Mononuclear cell (primary cell): ENCODE measurements around the gene SUPT20HL2. TPM values are rescaled to one million over a fixed set of nuclear protein-coding genes. Genes with fewer than 3 reads are reported as not detected.

Experiments
- H3K27me3 ChIP-seq: 2 replicates; pipeline ENCODE4 v1.6.0; 2011; ENCODE audit warnings: low read length, control low read depth; ENCODE audit not compliant: insufficient read depth
- H3K4me1 ChIP-seq: 2 replicates; pipeline ENCODE4 v1.5.1; 2011; ENCODE audit warnings: mild to moderate bottlenecking, low read length, control low read depth; ENCODE audit not compliant: insufficient read depth
- H3K4me3 ChIP-seq: 2 replicates; pipeline ENCODE4 v1.5.1; 2011; ENCODE audit warnings: mild to moderate bottlenecking, low read length, moderate library complexity
- H3K9me3 ChIP-seq: 2 replicates; pipeline ENCODE4 v1.5.1; 2011; ENCODE audit warnings: low read depth, mild to moderate bottlenecking, control low read depth, low read length
- total RNA-seq: library from RNA; depleted of rRNA; stranded (reverse); fragments of >200 nt; gene quantifications from one replicate; pipeline ENCODE4 v1.2.3, GENCODE V29; 2012

The SUPT20HL2 gene
- total RNA-seq, 1 donor = not detected

DNA sequence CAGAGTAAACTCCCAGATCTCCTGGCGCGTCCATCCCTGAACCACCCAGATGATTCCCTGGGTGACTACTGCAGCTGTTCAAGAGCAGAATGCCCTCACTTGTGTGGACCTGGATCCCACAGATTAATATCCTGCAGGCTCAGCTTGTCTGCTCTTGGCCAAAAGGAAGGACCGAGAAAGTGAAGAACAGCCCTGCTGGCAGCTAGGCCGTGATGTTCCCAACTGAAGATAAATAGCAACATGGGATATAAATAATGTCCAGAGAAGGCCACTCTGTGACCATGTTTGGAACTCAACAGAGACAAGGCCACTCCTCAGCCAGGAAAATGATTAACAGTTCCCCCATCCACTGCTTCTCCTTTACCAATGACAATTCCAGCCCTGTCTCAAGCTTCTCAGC lies 21.5 kb downstream of the SUPT20HL2 start:
- H3K9me3 ChIP-seq = no peaks in the 10 kb centered on the region
- H3K27me3 ChIP-seq = no peaks in the 10 kb centered on the region
- no peaks in the 10 kb centered on the region for H3K4me1 ChIP-seq
- no peak overlapping the region for H3K4me3 ChIP-seq

DNA sequence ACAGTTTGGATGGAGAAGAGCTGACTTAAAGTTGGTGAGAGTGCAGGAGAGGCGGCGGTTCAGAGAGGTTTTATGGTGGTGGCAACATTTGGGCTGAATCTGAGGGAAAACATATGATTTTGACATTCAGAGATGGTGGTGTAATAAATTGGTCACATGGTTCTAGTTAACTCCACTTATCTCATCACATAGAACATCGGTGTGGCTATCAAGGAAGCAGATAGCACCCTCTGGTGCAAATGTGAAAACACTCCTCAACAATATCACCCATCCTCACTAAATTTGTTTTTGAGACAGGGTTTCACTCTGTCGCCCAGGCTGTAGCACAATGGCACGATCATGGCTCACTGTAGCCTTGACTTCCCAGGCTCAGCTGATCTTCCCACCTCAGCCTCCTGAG lies 28.8 kb downstream of the SUPT20HL2 start:
- Histone ChIP-seq H3K9me3 (no peaks in the 10 kb centered on the region), H3K27me3 (no peaks in the 10 kb centered on the region), H3K4me3 (no peak overlapping the region), H3K4me1 (no peaks in the 10 kb centered on the region)

DNA sequence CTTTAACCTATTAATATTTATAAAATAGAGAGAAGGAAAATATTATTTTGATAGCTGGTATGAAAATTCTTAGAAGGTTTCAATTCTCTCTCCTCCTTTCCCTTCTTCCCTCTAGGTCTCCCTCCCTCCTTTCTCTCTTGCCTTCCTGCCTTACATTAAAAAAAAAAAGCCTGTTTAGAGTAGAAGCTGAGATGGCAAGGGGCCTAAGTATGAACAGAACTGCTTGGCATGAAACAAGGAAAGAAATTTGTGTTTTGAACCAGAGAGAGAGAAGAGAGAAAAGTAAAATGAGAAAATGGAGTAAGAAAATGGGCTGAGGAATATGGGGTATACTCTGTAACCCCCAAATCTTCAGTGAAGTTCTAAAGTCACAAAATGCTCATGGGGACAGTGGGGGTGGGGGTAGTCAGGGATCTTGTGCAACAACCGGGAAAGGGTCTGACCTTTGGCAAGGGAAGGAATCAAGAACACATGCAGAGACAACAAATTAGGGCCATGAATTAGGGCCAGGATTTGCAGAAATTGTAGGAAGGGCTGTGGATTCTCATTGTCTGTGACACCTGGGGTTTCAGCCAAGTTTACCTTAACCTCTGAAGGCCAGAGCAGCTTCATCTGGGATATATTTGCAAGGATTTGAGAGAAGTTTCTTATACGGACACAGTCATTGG lies 30.6 kb downstream of the SUPT20HL2 start:
- no peaks in the 10 kb centered on the region for H3K27me3 ChIP-seq

DNA sequence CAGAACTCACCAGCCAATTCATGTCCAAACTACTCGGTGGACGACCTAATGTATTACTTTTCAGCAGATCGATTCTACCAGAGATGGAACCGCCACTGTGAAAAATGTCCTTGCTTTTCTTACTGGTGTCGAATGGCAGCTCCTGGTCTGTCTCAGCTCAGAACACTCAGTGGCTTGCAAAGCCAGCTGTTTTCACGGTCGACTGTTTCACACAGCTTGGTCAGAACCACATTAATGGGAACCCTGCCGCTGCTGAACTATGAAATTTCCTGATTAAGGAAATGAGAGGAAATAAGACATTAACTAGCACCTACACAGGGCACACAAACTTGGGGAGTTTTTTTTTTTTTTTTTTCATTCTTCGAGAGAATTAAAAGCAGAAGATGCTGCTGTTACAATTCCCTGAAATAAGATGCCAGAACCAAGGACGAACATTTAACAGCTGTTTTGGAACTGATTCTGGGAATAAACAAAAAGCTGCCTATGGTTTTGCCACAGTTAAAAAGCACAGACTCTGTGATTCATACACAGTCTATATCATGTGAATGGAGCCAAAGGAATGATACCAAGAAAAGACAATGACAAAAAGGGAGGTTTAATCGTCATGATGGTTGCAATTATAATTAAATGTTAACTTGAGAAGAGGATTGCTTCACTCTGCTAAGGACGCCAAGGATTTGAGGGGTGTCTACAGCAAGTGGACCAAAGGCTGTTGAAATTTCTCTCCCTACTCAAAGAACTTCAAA lies 31.3 kb downstream of the SUPT20HL2 start:
- Histone ChIP-seq H3K27me3 (no peaks in the 10 kb centered on the region), H3K4me3 (no peak overlapping the region), H3K9me3 (no peaks in the 10 kb centered on the region)

More for the DNA sequence above, 30.6 kb downstream of the SUPT20HL2 start:
- H3K9me3 ChIP-seq = no peaks in the 10 kb centered on the region
- H3K4me1 ChIP-seq = no peaks in the 10 kb centered on the region
- H3K4me3 ChIP-seq = no peak overlapping the region

DNA sequence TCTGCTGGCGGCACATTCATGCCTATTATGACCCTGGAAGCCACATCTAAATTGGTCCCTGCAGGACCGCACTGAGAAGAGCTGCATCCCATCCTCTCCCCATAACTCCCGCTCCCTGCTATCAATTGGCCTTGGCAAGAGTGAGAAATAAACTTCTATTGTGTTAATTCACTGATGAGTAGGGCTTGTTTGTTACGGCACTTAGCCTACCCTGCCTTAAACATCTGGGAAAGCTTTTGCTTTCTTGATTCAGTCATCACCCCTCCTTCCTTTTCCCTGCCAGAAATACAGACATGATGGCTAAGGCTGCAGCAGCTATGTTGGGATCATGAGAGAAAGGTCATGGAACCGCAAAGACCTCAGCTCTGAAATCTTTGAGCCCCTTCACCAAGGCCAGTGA lies 36.5 kb downstream of the SUPT20HL2 start:
- no peaks in the 10 kb centered on the region for H3K4me1 ChIP-seq
- H3K9me3 ChIP-seq = no peaks in the 10 kb centered on the region
- no peak overlapping the region for H3K4me3 ChIP-seq
- no peaks in the 10 kb centered on the region for H3K27me3 ChIP-seq

More for the DNA sequence above, 31.3 kb downstream of the SUPT20HL2 start:
- no peaks in the 10 kb centered on the region for H3K4me1 ChIP-seq

DNA sequence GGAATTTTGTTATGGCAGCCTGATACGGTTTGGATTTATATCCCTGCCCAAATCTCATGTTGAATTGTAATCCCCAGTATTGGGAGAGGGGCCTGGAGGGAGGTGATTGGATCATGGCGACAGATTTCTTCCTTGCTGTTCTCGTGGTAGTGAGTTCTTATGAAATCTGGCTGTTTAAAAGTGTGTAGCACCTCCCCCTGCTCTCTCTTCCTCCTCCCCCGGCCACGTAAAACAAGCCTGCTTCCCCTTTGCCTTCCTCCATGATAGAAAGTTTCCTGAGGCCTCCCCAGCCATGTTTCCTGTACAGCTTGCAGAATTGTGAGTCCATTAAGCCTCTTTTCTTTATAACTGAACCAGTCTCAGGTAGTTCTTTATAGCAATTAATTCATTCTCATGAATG lies 37.9 kb downstream of the SUPT20HL2 start:
- H3K4me3 ChIP-seq = no peak overlapping the region
- H3K27me3 ChIP-seq = no peaks in the 10 kb centered on the region
- H3K9me3 ChIP-seq = no peaks in the 10 kb centered on the region
- no peaks in the 10 kb centered on the region for H3K4me1 ChIP-seq

DNA sequence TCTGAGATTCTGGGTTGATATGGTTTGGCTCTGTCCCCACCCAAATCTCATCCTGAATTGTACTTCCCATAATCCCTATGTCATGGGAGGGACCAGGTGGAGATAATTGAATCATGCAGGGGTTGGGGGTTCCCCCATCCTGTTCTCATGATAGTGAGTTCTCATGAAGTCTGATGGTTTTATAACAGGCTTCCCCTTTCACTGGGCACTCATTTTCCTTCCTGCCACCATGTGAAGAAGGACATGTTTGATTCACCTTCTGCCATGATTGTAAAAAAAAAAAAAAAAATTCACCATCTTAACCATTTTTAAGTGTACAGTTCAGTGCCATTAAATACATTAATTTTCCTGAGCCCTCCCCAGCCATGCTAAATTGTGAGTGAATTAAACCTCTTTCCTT lies 42.6 kb downstream of the SUPT20HL2 start:
- H3K4me3 ChIP-seq = no peak overlapping the region
- H3K27me3 ChIP-seq = no peaks in the 10 kb centered on the region
- no peaks in the 10 kb centered on the region for H3K9me3 ChIP-seq

DNA sequence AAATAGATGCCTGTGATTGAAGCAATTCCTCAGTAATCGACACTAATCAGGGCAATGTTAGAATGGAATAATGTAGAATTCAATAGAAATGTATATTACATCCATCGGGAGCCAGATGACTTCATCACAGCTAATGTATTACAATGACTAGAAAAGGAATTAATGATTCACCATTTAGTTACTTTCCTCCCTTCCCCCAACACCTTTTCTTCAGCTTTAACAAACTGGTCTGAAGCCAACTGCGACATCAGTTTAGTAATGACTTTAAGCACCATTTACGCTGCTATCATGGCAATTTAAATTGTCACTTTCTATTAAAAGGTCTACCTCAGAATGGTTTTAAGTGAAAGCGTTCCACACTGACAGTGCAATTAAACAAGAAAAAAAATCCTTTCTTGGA lies 45.1 kb downstream of the SUPT20HL2 start:
- Histone ChIP-seq H3K4me1 (no peaks in the 10 kb centered on the region), H3K27me3 (no peaks in the 10 kb centered on the region), H3K4me3 (no peak overlapping the region), H3K9me3 (no peaks in the 10 kb centered on the region)

More for the DNA sequence above, 42.6 kb downstream of the SUPT20HL2 start:
- no peaks in the 10 kb centered on the region for H3K4me1 ChIP-seq

DNA sequence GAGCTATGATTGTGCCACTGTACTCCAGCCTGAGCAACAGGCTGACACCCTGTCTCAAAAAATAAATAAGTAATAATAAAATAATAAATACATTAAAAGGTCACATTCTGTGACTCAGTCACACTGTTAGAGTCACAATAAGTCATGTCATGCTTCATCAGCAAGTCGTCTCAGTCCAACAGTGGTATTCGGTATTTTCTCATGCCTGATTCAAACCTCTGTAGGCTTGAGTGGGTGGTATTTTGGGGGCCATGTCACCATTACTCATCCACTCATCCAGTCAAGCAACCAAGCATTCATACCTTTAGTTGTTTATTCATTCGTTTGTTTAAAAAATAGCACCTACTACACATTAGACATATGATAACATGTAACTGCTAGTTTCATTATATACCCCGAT lies 46.9 kb downstream of the SUPT20HL2 start:
- no peaks in the 10 kb centered on the region for H3K9me3 ChIP-seq
- H3K4me3 ChIP-seq = no peak overlapping the region
- H3K27me3 ChIP-seq = no peaks in the 10 kb centered on the region

DNA sequence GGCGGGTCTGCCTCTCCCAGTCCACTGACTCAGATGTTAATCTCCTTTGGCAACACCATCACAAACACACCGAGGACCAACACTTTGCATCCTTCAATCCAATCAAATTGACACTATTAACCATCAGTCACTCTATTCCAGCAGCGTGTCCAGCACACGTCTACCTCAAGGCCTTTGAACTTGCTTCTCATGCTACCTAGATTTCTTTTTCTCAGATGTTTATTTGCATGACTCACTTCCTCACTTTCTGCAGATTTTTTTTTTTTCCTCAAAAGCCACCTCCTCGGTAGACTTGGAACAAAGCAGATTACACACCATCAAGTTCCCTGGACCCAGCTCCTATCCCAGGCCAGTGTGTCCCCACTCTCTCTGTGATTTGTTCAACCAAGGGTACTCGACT lies 49.5 kb downstream of the SUPT20HL2 start:
- Histone ChIP-seq H3K4me1 (peaks cover 10% of the 10 kb centered on the region), H3K9me3 (no peaks in the 10 kb centered on the region), H3K27me3 (no peaks in the 10 kb centered on the region), H3K4me3 (no peak overlapping the region)

More for the DNA sequence above, 46.9 kb downstream of the SUPT20HL2 start:
- no peaks in the 10 kb centered on the region for H3K4me1 ChIP-seq

DNA sequence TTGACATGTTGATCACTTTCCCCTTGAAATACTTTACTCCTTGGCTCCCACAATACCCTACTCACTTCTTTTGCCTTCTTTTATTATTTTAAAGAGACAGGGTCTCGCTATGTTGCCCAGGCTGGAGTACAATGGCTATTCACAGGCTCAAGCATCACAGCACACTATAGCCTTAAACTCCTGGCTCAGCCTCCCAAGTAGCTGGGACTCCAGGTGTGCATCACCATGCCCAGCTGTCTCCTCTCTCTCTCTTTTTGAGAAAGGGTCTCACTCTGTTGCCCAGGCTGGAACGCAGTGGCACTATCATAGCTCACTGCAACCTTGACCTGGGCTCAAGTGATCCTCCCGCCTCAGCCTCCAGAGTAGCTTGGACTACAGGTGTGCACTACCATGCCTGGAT lies 51.6 kb downstream of the SUPT20HL2 start:
- no peak overlapping the region for H3K4me3 ChIP-seq
- peaks cover 10% of the 10 kb centered on the region for H3K4me1 ChIP-seq
- no peaks in the 10 kb centered on the region for H3K27me3 ChIP-seq
- H3K9me3 ChIP-seq = no peaks in the 10 kb centered on the region

Other genes starting within 250 kb of the SUPT20HL2 start
- 129 TPM for gene ZFX, start 164.3 kb downstream of the SUPT20HL2 start, total RNA-seq
- not detected for gene SUPT20HL1, start 46.6 kb upstream of the SUPT20HL2 start, total RNA-seq
- 21.0 TPM for gene PDK3, start 151.2 kb upstream of the SUPT20HL2 start, total RNA-seq